ENCODE data around the gene TTC34. TPM values are rescaled to one million over a fixed set of nuclear protein-coding genes. Genes with fewer than 3 reads are reported as not detected.
A peak's percentile ranks its signal among the peaks of the same experiment; 100 is the strongest.

TTC34 gene
- under 0.01 TPM in 2 replicates for total RNA-seq

DNA sequence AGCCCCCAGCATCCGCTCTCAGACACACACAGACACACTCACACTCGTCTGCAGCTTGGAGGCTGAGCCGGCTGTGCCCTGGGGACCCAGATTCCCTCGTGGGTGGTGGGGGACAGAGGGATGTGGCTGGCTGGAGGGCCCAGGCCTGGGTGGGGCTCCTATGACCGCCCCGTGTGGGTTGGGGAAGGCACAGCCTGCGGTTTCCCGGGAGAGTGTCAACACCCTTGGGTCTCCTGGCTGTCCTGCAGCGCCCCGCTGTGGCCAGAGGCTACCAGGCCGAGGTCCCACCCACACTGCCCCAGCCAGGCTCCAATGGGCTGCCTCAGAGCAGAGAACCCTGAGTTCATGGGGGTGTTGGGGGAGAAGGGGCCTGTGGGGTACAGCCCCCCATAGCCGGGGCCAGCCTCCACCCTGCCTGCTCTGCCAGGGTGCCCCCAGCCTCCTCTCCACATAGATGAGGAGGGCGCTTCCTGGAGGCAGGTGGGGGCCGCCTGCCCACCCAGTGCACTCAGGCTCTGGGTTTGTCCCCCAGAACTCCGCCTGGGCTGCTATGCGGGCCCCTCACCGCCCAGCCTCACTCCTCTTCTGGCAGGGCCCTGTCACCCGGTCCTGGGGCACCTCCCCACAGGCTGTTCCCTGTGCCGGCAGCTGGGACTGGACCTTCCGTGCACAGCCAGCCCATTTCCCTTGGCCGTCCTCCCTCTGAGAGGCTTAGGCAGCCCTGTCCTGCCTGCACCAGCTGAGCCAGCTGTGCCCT lies at the start of gene TTC34:
Gene TTC34 (minus strand): TSS at position 159 of the 757 bp plus-strand sequence. CDS start 866 bp downstream, outside the sequence.
- FAIRE-seq (no peak), DNase-seq (ENCODE audit: low read depth) (no peak)

DNA sequence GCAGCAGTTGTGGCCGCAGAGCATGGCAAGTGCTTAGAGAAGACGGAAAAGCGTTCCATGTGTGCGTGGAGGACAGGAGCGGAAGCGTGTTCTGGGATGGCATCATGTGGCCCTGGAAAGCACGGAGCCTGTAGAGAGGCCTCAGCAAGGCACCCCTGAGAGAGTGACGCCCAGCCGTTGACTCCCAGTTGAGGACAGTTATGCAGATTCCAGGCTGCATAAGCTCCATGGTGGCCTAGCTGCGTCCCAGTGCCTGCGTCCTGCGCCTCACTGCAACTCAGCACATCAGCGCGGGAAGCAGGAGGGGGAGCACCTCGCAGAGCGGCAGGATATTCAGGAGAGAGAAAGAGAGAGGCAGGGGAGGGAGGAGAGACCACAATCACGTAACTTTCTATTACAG lies 49.0 kb upstream of the TTC34 start:
- no peaks in the 10 kb centered on the region for H3K36me3 ChIP-seq (ENCODE audit: control insufficient read depth, insufficient read depth, low read length)
- H3K4me3 ChIP-seq (ENCODE audit: low read depth, low read length): no peak overlapping the region
- DNase-seq (ENCODE audit: low read depth): no peak
- TF ChIP-seq CTCF (IDR thresholded peaks at IDR 0.05; ENCODE audit: insufficient read depth, low read length, severe bottlenecking): no peak
- H3K27me3 ChIP-seq (ENCODE audit: control insufficient read depth, insufficient read depth, low read length): no peaks in the 10 kb centered on the region
- no peak for FAIRE-seq

More for the DNA sequence above, at the start of gene TTC34:
- H3K4me3 ChIP-seq (ENCODE audit: low read depth, low read length): no peak within 1 kb of the TSS
- TF ChIP-seq CTCF (IDR thresholded peaks at IDR 0.05; ENCODE audit: insufficient read depth, low read length, severe bottlenecking): peak; percentile 20
- no peaks in the 10 kb centered on the region for H3K27me3 ChIP-seq (ENCODE audit: control insufficient read depth, insufficient read depth, low read length)
- H3K36me3 ChIP-seq (ENCODE audit: control insufficient read depth, insufficient read depth, low read length): no peaks in the 10 kb centered on the region

- DNase-seq (ENCODE audit: low read depth) (no peak), FAIRE-seq (no peak)
- TF ChIP-seq CTCF (IDR thresholded peaks at IDR 0.05; ENCODE audit: insufficient read depth, low read length, severe bottlenecking): no peak
- Histone ChIP-seq H3K27me3 (ENCODE audit: control insufficient read depth, insufficient read depth, low read length) (no peaks in the 10 kb centered on the region), H3K4me3 (ENCODE audit: low read depth, low read length) (no peak overlapping the region), H3K36me3 (ENCODE audit: control insufficient read depth, insufficient read depth, low read length) (no peaks in the 10 kb centered on the region)
Measured at GRCh38 chr1:2848006-2848670, 46.6 kb upstream of the TTC34 start.

GRCh38 chr1:2847086-2847985 lies 45.8 kb upstream of the TTC34 start:
- no peak for TF ChIP-seq CTCF (IDR thresholded peaks at IDR 0.05; ENCODE audit: insufficient read depth, low read length, severe bottlenecking)
- no peak overlapping the region for H3K4me3 ChIP-seq (ENCODE audit: low read depth, low read length)
- FAIRE-seq: peak; percentile 75
- no peak for DNase-seq (ENCODE audit: low read depth)
- H3K36me3 ChIP-seq (ENCODE audit: control insufficient read depth, insufficient read depth, low read length): no peaks in the 10 kb centered on the region
- no peaks in the 10 kb centered on the region for H3K27me3 ChIP-seq (ENCODE audit: control insufficient read depth, insufficient read depth, low read length)

DNA sequence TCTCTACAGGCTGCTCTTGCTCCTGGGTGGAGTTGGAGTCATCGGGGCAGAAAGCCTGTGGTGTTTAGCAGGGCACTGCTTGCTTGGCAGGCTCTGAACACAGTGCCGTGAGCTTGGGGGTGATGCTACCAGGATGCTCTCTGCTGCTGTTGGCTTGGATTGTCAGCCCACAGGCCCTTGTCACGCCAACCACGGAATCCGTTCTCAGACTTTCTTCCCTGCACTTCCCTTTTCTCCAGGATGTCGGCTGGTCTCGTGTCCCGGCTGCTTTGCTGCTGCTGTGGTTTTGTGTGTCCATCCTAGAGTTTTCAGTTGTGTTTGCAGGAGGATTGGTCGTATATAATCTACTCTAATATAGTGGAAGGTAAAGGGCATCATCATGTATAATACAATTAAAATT lies 44.4 kb upstream of the TTC34 start:
- Histone ChIP-seq H3K27me3 (ENCODE audit: control insufficient read depth, insufficient read depth, low read length) (no peaks in the 10 kb centered on the region), H3K36me3 (ENCODE audit: control insufficient read depth, insufficient read depth, low read length) (no peaks in the 10 kb centered on the region), H3K4me3 (ENCODE audit: low read depth, low read length) (no peak overlapping the region)
- TF ChIP-seq CTCF (IDR thresholded peaks at IDR 0.05; ENCODE audit: insufficient read depth, low read length, severe bottlenecking): no peak
- FAIRE-seq (no peak), DNase-seq (ENCODE audit: low read depth) (no peak)

Data from bronchial epithelial cell (primary cell).